ENCODE data around the gene CEP104. TPM values are rescaled to one million over a fixed set of nuclear protein-coding genes. Genes with fewer than 3 reads are reported as not detected.
A peak's percentile ranks its signal among the peaks of the same experiment; 100 is the strongest.

The CEP104 gene
- polyA plus RNA-seq, 3 donors, result 8.3 to 25.1 (median 13.0) TPM

- Histone ChIP-seq H3K4me1 (ENCODE audit: control insufficient read depth in 1 of 2, insufficient read depth in 2 of 2, low read length in 2 of 2) (peaks cover 5 to 10% of the 10 kb centered on the region in 2 donors), H3K9ac (ENCODE audit: insufficient read depth, low read length, poor library complexity, severe bottlenecking) (peak overlapping the region; percentile 71), H3K9me3 (replicated peaks in 1 of 2; ENCODE audit: control insufficient read depth in 1 of 2, insufficient read depth in 1 of 2, low read length in 2 of 2) (peaks cover 4 to 7% of the 10 kb centered on the region in 2 donors), H4K20me1 (ENCODE audit: insufficient read depth, low read length) (no peaks in the 10 kb centered on the region), H3K4me2 (replicated peaks; ENCODE audit: extremely low read depth, low read length, poor library complexity, severe bottlenecking) (peak overlapping the region; percentile 71), H3K36me3 (replicated peaks in 1 of 2; ENCODE audit: control insufficient read depth in 1 of 2, insufficient read depth in 2 of 2, low read length in 2 of 2) (peaks cover 50 to 70% of the 10 kb centered on the region in 2 donors), H2AFZ (ENCODE audit: insufficient read depth, low read depth, low read length, poor library complexity, severe bottlenecking) (peak overlapping the region; percentile 82), H3K27me3 (ENCODE audit: control insufficient read depth in 2 of 2, insufficient read depth in 2 of 2, low read length in 2 of 2) (no peaks in the 10 kb centered on the region), H3K79me2 (ENCODE audit: insufficient read depth, low read length) (no peaks in the 10 kb centered on the region), H3K4me3 (replicated peaks in 1 of 3; ENCODE audit: low read depth in 2 of 3, low read length in 3 of 3) (peak overlapping the region; percentile 26 to 74 (median 35)), H3K27ac (ENCODE audit: low read depth in 1 of 2, low read length in 2 of 2) (peak overlapping the region; percentile 57 to 89)
- Mint-ChIP-seq H3K27ac (peak overlapping the region; percentile 80 to 95 (median 90)), H3K36me3 (peaks cover 59 to 85% of the 10 kb centered on the region in 2 donors), H3K9me3 (peaks cover 4 to 12% (median 6%) of the 10 kb centered on the region in 7 donors), H3K27me3 (ENCODE audit: low read depth in 3 of 3) (no peaks in the 10 kb centered on the region), H3K4me1 (peaks cover 11% of the 10 kb centered on the region), H3K4me3 (peak overlapping the region; percentile 75 to 82)
- DNase-seq, result peak in 2 of 3 donors; percentile 24 to 25
- WGBS (ENCODE audit: insufficient coverage), result 3% methylated on average over 5 of the region's 9 CpGs
- TF ChIP-seq, protein P1, sequence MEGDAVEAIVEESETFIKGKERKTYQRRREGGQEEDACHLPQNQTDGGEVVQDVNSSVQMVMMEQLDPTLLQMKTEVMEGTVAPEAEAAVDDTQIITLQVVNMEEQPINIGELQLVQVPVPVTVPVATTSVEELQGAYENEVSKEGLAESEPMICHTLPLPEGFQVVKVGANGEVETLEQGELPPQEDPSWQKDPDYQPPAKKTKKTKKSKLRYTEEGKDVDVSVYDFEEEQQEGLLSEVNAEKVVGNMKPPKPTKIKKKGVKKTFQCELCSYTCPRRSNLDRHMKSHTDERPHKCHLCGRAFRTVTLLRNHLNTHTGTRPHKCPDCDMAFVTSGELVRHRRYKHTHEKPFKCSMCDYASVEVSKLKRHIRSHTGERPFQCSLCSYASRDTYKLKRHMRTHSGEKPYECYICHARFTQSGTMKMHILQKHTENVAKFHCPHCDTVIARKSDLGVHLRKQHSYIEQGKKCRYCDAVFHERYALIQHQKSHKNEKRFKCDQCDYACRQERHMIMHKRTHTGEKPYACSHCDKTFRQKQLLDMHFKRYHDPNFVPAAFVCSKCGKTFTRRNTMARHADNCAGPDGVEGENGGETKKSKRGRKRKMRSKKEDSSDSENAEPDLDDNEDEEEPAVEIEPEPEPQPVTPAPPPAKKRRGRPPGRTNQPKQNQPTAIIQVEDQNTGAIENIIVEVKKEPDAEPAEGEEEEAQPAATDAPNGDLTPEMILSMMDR (IDR thresholded peaks at IDR 0.05), result no peak
- intact Hi-C loops (cut with micrococcal nuclease), result no loop called here
These were observed 14.1 kb downstream of the CEP104 start for GRCh38 chr1:3842912-3843311.

GRCh38 chr1:3841491-3841890 lies 15.5 kb downstream of the CEP104 start:
- H3K36me3 Mint-ChIP-seq, result peaks cover 59 to 86% of the 10 kb centered on the region in 2 donors
- Histone ChIP-seq H2AFZ (ENCODE audit: insufficient read depth, low read depth, low read length, poor library complexity, severe bottlenecking) (no peak overlapping the region), H3K9ac (ENCODE audit: insufficient read depth, low read length, poor library complexity, severe bottlenecking) (no peak overlapping the region), H3K9me3 (replicated peaks in 1 of 2; ENCODE audit: control insufficient read depth in 1 of 2, insufficient read depth in 1 of 2, low read length in 2 of 2) (peaks cover 16 to 20% of the 10 kb centered on the region in 2 donors), H3K79me2 (ENCODE audit: insufficient read depth, low read length) (no peaks in the 10 kb centered on the region), H3K4me3 (replicated peaks in 1 of 3; ENCODE audit: low read depth in 2 of 3, low read length in 3 of 3) (no peak overlapping the region), H3K36me3 (replicated peaks in 1 of 2; ENCODE audit: control insufficient read depth in 1 of 2, insufficient read depth in 2 of 2, low read length in 2 of 2) (peaks cover 51 to 70% of the 10 kb centered on the region in 2 donors), H3K4me1 (ENCODE audit: control insufficient read depth in 1 of 2, insufficient read depth in 2 of 2, low read length in 2 of 2) (peaks cover 5 to 10% of the 10 kb centered on the region in 2 donors), H4K20me1 (ENCODE audit: insufficient read depth, low read length) (no peaks in the 10 kb centered on the region), H3K27me3 (ENCODE audit: control insufficient read depth in 2 of 2, insufficient read depth in 2 of 2, low read length in 2 of 2) (no peaks in the 10 kb centered on the region), H3K27ac (ENCODE audit: low read depth in 1 of 2, low read length in 2 of 2) (no peak overlapping the region), H3K4me2 (replicated peaks; ENCODE audit: extremely low read depth, low read length, poor library complexity, severe bottlenecking) (no peak overlapping the region)
- H3K9me3 Mint-ChIP-seq, result peaks cover 15 to 23% (median 18%) of the 10 kb centered on the region in 7 donors
- no peak overlapping the region for H3K4me3 Mint-ChIP-seq
- H3K27ac Mint-ChIP-seq, result no peak overlapping the region
- TF ChIP-seq, protein P1 (IDR thresholded peaks at IDR 0.05), result no peak
- H3K27me3 Mint-ChIP-seq (ENCODE audit: low read depth in 3 of 3), result no peaks in the 10 kb centered on the region
- no peak for DNase-seq
- intact Hi-C loops (cut with micrococcal nuclease), result no loop called here
- peaks cover 11% of the 10 kb centered on the region for H3K4me1 Mint-ChIP-seq
- 87% methylated on average over 3 of the region's 7 CpGs for WGBS (ENCODE audit: insufficient coverage)
